ENCODE results near the gene CDC7. TPM values are rescaled to one million over a fixed set of nuclear protein-coding genes. Genes with fewer than 3 reads are reported as not detected.

CDC7 gene
- total RNA-seq, 4 donors from 2014 or later, result 1.6 to 2.6 (median 2.2) TPM

DNA sequence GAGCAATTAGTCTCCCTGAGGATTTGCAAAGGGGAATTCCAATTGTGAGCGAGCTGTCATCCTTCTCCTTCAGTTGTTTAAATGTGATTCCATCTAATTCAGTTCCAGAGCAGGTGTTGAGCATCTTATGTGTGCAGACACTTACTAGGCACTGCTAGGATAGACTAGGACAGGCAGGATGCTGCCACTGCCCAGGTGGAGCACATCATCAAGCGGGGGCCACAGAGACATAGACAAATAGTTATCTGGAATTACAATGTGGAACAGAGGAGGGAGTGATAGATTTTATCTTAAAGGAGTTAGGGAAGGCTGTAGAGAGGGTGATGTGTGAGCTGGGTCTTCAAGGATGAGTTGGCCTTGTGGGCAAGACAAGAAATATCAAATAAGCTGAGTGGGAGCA is 55.9 kb downstream of the CDC7 start:
- Histone ChIP-seq H3K36me3 (no peaks in the 10 kb centered on the region), H3K4me3 (replicated peaks in 1 of 3) (no peak overlapping the region), H3K27ac (no peak overlapping the region), H3K4me1 (peaks cover 0 to 13% of the 10 kb centered on the region in 2 donors), H3K9me3 (no peaks in the 10 kb centered on the region), H3K27me3 (no peaks in the 10 kb centered on the region)
- intact Hi-C loops (cut with DNase I), result no loop called here
- 97% methylated on average over 2 of the region's 2 CpGs for WGBS, 2 donors
- DNase-seq, result no peak
- TF ChIP-seq, protein P1, sequence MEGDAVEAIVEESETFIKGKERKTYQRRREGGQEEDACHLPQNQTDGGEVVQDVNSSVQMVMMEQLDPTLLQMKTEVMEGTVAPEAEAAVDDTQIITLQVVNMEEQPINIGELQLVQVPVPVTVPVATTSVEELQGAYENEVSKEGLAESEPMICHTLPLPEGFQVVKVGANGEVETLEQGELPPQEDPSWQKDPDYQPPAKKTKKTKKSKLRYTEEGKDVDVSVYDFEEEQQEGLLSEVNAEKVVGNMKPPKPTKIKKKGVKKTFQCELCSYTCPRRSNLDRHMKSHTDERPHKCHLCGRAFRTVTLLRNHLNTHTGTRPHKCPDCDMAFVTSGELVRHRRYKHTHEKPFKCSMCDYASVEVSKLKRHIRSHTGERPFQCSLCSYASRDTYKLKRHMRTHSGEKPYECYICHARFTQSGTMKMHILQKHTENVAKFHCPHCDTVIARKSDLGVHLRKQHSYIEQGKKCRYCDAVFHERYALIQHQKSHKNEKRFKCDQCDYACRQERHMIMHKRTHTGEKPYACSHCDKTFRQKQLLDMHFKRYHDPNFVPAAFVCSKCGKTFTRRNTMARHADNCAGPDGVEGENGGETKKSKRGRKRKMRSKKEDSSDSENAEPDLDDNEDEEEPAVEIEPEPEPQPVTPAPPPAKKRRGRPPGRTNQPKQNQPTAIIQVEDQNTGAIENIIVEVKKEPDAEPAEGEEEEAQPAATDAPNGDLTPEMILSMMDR (IDR thresholded peaks at IDR 0.05), result no peak

DNA sequence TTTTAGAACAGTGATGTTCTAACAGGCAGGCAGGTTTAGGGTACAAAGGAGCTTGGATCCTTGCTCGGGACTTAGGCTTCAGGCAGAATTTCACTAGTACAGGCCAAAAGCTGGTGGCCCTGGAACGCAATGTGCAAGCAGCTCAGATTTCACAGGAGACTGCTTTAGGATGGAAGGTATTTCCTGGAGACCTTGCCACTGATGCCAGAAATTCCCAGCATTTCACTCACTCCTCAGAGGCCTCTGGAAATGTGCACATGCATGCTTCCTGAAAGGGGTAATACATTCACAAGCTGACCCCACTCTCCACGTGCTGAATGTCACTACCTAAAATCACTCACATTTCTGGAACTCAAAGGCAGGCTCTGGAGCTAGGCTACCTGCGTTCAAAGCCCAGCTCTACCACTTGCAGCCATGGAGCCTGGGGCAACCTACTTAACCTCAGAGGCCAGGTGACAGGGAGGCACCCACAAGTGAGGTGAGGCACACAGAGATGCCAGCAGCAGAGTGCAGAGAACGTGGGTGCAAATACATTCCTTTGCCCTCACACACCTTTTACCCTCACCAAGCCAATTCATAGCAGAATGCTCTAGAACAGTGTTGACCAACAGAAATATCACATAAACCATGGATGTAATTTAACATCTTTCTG is 56.5 kb downstream of the CDC7 start:
- Histone ChIP-seq H3K9me3 (no peaks in the 10 kb centered on the region), H3K27me3 (no peaks in the 10 kb centered on the region), H3K36me3 (no peaks in the 10 kb centered on the region), H3K4me1 (peaks cover 0 to 12% of the 10 kb centered on the region in 2 donors), H3K4me3 (replicated peaks in 1 of 3) (no peak overlapping the region), H3K27ac (no peak overlapping the region)
- TF ChIP-seq, protein P1 (IDR thresholded peaks at IDR 0.05), result no peak
- TF ChIP-seq POLR2A (IDR thresholded peaks at IDR 0.05), result no peak
- DNase-seq, result no peak
- 77 to 84% methylated on average over 5 of the region's 5 CpGs for WGBS, 2 donors
- intact Hi-C loops (cut with DNase I), result no loop called here

DNA sequence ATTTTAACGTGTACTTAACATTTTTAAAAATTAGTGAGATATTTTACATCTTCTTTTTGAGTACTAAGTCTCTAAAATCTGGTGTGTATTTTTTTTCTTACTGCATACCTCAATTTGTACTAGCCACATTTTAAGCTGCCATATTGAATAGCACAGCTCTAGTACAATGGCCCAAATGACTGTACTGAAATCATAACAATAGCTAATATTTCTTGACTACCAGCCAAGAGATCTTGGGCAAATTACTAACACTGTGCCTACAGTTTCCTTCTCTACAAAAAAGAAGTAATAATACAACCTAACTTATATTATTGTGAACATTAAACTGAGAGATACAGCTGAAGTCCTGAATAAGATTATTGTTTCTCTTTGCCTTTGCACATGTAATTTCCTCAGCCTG is 57.2 kb downstream of the CDC7 start:
- no peaks in the 10 kb centered on the region for H3K9me3 ChIP-seq
- 0 to 46% methylated on average over 1 of the region's 1 CpG for WGBS, 2 donors
- H3K36me3 ChIP-seq, result no peaks in the 10 kb centered on the region
- intact Hi-C loops (cut with DNase I), result no loop called here
- no peak overlapping the region for H3K4me3 ChIP-seq (replicated peaks in 1 of 3)
- no peaks in the 10 kb centered on the region for H3K27me3 ChIP-seq
- H3K4me1 ChIP-seq, result peaks cover 0 to 10% of the 10 kb centered on the region in 2 donors
- H3K27ac ChIP-seq, result no peak overlapping the region
- TF ChIP-seq POLR2A (IDR thresholded peaks at IDR 0.05), result no peak
- TF ChIP-seq, protein P1 (IDR thresholded peaks at IDR 0.05), result no peak
- DNase-seq, result no peak

DNA sequence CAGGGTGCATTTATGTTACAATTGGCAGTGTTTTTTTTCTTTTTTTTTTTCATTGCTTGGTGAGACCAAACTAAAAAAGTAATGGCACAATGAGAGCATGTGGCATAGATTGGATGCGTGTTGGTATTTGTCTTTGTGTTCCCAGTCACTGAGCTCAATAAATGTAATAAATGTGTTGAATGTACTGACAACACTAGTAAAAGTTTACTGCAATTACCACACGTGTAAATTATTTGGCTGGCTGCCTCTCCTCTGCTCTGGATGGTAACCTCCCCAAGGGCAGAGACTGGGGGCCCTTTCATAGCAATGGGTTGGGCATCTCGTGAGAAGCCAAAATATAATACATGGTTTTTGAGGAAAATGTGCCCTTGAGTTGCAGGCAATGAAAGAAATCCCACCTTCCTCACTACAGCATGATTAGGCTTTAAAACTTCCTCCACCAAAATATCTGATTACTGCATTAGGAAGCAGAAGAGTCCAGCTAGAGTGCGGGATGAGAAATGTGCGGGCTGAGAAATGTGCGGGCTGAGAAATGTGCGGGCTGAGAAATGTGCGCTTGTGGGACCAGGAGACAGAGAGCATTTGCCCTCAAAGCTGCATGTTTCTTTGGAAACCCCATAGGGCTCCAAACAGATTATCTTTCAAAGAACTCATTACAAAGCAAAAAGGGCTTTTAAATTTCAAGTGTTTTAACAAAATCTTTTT is 58.5 kb downstream of the CDC7 start:
- intact Hi-C loops (cut with DNase I), result no loop called here
- Histone ChIP-seq H3K27me3 (no peaks in the 10 kb centered on the region), H3K27ac (no peak overlapping the region), H3K4me1 (peaks cover 0 to 5% of the 10 kb centered on the region in 2 donors), H3K36me3 (no peaks in the 10 kb centered on the region), H3K9me3 (no peaks in the 10 kb centered on the region), H3K4me3 (replicated peaks in 1 of 3) (no peak overlapping the region)
- TF ChIP-seq POLR2A (IDR thresholded peaks at IDR 0.05), result no peak
- TF ChIP-seq, protein P1 (IDR thresholded peaks at IDR 0.05), result no peak
- 84% methylated on average over 8 of the region's 8 CpGs for WGBS, 2 donors
- DNase-seq, result no peak

DNA sequence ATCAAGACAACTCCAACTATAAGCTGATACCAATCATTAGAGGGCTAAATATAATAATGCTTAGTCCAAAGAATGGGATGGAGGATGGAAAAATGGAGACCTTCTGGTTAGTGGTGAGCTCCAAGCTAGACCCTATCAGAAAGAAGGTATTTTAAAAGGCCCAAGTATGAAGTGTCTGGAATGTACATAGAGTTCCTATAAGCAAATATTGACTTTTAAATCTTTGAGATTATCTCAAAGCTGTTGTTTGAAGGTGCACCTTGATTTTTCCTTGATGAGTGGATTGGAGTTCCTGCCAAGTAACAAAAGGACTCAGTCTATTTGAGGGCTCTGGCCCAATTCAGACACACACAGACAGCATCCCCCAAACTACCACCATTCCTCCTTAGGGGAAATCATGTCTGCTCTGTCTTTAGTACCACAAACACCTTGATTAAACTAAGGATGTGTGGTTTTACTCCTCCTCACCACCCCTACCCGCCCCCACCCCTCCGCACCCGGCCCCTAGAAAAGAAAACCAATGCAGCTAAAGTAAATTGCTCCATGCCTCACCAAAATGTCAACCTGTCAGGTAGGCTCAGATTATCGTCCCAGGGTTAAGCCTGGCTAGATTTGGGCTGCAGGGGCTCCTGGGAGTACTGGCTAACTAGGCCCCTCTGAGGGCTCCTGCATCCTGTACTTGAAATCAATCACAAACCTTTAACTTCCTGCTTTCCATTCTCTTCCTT is 59.4 kb downstream of the CDC7 start:
- no peak for TF ChIP-seq POLR2A (IDR thresholded peaks at IDR 0.05)
- TF ChIP-seq, protein P1 (IDR thresholded peaks at IDR 0.05), result no peak
- Histone ChIP-seq H3K27me3 (no peaks in the 10 kb centered on the region), H3K36me3 (no peaks in the 10 kb centered on the region), H3K27ac (no peak overlapping the region), H3K4me3 (replicated peaks in 1 of 3) (no peak overlapping the region), H3K4me1 (peaks cover 0 to 3% of the 10 kb centered on the region in 2 donors), H3K9me3 (no peaks in the 10 kb centered on the region)
- DNase-seq, result no peak
- WGBS, 2 donors, result 85 to 90% methylated on average over 4 of the region's 4 CpGs
- intact Hi-C loops (cut with DNase I), result no loop called here
